ENCODE results near the gene ZSWIM9. TPM values are rescaled to one million over a fixed set of nuclear protein-coding genes. Genes with fewer than 3 reads are reported as not detected.

The ZSWIM9 gene
- total RNA-seq, 1 experiment from 2014 or later = 6.8 TPM

- Histone ChIP-seq H3K4me3 (ENCODE audit: low read depth in 2 of 2, low read length in 2 of 2) (no peak overlapping the region), H3K36me3 (ENCODE audit: control insufficient read depth, insufficient read depth, low read length) (no peaks in the 10 kb centered on the region), H3K4me1 (ENCODE audit: control insufficient read depth, insufficient read depth, low read length) (0 out of 2 replicates have a peak, but pooled peaks cover 2% of the 10 kb centered on the region), H3K9me3 (ENCODE audit: control insufficient read depth, insufficient read depth, low read depth, low read length) (no peaks in the 10 kb centered on the region; the same call in 1 of the 2 replicates), H3K27me3 (ENCODE audit: control insufficient read depth, insufficient read depth, low read length) (no peaks in the 10 kb centered on the region), H3K27ac (ENCODE audit: low read length) (no peak overlapping the region)
- ATAC-seq = no peak
- no peak for DNase-seq (ENCODE audit: low read depth, low spot score)
- no TSS peak for BruUV-seq (replicated peaks)
- TF ChIP-seq POLR2AphosphoS5 (IDR thresholded peaks at IDR 0.05; ENCODE audit: low read depth, low read length) = no peak
- ChIA-PET POLR2A (no interaction called here), CTCF (no interaction called here)
- in situ Hi-C loops (cut with HindIII; ENCODE audit: low pct_unique_long_range_greater_than_20kb, low sequenced_read_pairs) (no loop called here), intact Hi-C loops (cut with micrococcal nuclease; ENCODE audit: unreplicated experiment) (no loop called here)
Observed at GRCh38 chr19:48182434-48182833, 12.0 kb downstream of the ZSWIM9 start.

GRCh38 chr19:48183356-48183755, 12.9 kb downstream of the ZSWIM9 start:
- ATAC-seq (no peak), DNase-seq (ENCODE audit: low read depth, low spot score) (no peak)
- intact Hi-C loops (cut with micrococcal nuclease; ENCODE audit: unreplicated experiment) = no loop called here
- POLR2A ChIA-PET = interaction anchor here (0.7 kb wide), 1 partner anchor 8 kb away, joined by 3 read pairs; no protein-coding TSS in a partner anchor
- CTCF ChIA-PET = no interaction called here
- Histone ChIP-seq H3K27ac (ENCODE audit: low read length) (no peak overlapping the region), H3K27me3 (ENCODE audit: control insufficient read depth, insufficient read depth, low read length) (no peaks in the 10 kb centered on the region), H3K9me3 (ENCODE audit: control insufficient read depth, insufficient read depth, low read depth, low read length) (no peaks in the 10 kb centered on the region; the same call in 1 of the 2 replicates), H3K36me3 (ENCODE audit: control insufficient read depth, insufficient read depth, low read length) (no peaks in the 10 kb centered on the region), H3K4me1 (ENCODE audit: control insufficient read depth, insufficient read depth, low read length) (0 out of 2 replicates have a peak, but pooled peaks cover 2% of the 10 kb centered on the region), H3K4me3 (ENCODE audit: low read depth in 2 of 2, low read length in 2 of 2) (no peak overlapping the region)
- in situ Hi-C loops (cut with HindIII; ENCODE audit: low pct_unique_long_range_greater_than_20kb, low sequenced_read_pairs) = no loop called here
- TSS peak; percentile 57 for BruUV-seq (replicated peaks)
- TF ChIP-seq REST (IDR thresholded peaks at IDR 0.05; ENCODE audit: insufficient read depth in 1 of 2, low read depth in 2 of 2, low read length in 1 of 2) (no peak), CTCF (IDR thresholded peaks at IDR 0.05) (no peak), POLR2AphosphoS5 (IDR thresholded peaks at IDR 0.05; ENCODE audit: low read depth, low read length) (no peak), SIN3A (IDR thresholded peaks at IDR 0.05; ENCODE audit: borderline replicate concordance, insufficient read depth, low read depth, low read length) (no peak), TCF7L2 (IDR thresholded peaks at IDR 0.05; ENCODE audit: low read depth, low read length) (no peak)

- no TSS peak for BruUV-seq (replicated peaks)
- Histone ChIP-seq H3K9me3 (ENCODE audit: control insufficient read depth, insufficient read depth, low read depth, low read length) (no peaks in the 10 kb centered on the region; the same call in 1 of the 2 replicates), H3K4me3 (ENCODE audit: low read depth in 2 of 2, low read length in 2 of 2) (no peak overlapping the region), H3K27ac (ENCODE audit: low read length) (no peak overlapping the region), H3K36me3 (ENCODE audit: control insufficient read depth, insufficient read depth, low read length) (no peaks in the 10 kb centered on the region), H3K4me1 (ENCODE audit: control insufficient read depth, insufficient read depth, low read length) (0 out of 2 replicates have a peak, but pooled peaks cover 2% of the 10 kb centered on the region), H3K27me3 (ENCODE audit: control insufficient read depth, insufficient read depth, low read length) (no peaks in the 10 kb centered on the region)
- TF ChIP-seq TCF7L2 (IDR thresholded peaks at IDR 0.05; ENCODE audit: low read depth, low read length) (no peak), SIN3A (IDR thresholded peaks at IDR 0.05; ENCODE audit: borderline replicate concordance, insufficient read depth, low read depth, low read length) (no peak), CTCF (IDR thresholded peaks at IDR 0.05) (no peak), POLR2AphosphoS5 (IDR thresholded peaks at IDR 0.05; ENCODE audit: low read depth, low read length) (no peak), REST (IDR thresholded peaks at IDR 0.05; ENCODE audit: insufficient read depth in 1 of 2, low read depth in 2 of 2, low read length in 1 of 2) (no peak)
- intact Hi-C loops (cut with micrococcal nuclease; ENCODE audit: unreplicated experiment) = no loop called here
- ATAC-seq (no peak), DNase-seq (ENCODE audit: low read depth, low spot score) (no peak)
- POLR2A ChIA-PET = no interaction called here
- in situ Hi-C loops (cut with HindIII; ENCODE audit: low pct_unique_long_range_greater_than_20kb, low sequenced_read_pairs) = no loop called here
- CTCF ChIA-PET = no interaction called here
Observed at GRCh38 chr19:48186015-48186414, 15.5 kb downstream of the ZSWIM9 start.
